ACC112 (cell line): ENCODE measurements around the gene SLCO4A1.

ENCODE experiments used
- H2AFZ ChIP-seq: fragments of 200-600 bp; sonication (generic); one replicate; pipeline ENCODE4 v1.6.0; 2017; ENCODE audit warnings: antibody characterized with exemption, low read length; ENCODE audit not compliant: unreplicated experiment
- H3K27ac ChIP-seq: fragments of 200-600 bp; sonication (generic); 2 replicates; pipeline ENCODE4 v1.5.1; 2014; ENCODE audit warnings: low read depth, mild to moderate bottlenecking, antibody characterized with exemption, low read length, moderate library complexity
- H3K27me3 ChIP-seq: fragments of 200-600 bp; sonication (generic); 2 replicates; pipeline ENCODE4 v1.6.1; 2014; ENCODE audit warnings: mild to moderate bottlenecking, antibody characterized with exemption, low read length, moderate library complexity, mixed read lengths; ENCODE audit not compliant: insufficient read depth
- H3K36me3 ChIP-seq: fragments of 200-600 bp; sonication (generic); 2 replicates; pipeline ENCODE4 v1.6.1; 2016; ENCODE audit warnings: mild to moderate bottlenecking, antibody characterized with exemption, low read length, moderate library complexity, mixed read lengths; ENCODE audit not compliant: insufficient read depth
- H3K4me1 ChIP-seq: fragments of 200-600 bp; sonication (generic); one replicate; pipeline ENCODE4 v1.6.1; 2016; ENCODE audit warnings: low read length, mixed read lengths; ENCODE audit not compliant: insufficient read depth, unreplicated experiment, control insufficient read depth
- H3K4me3 ChIP-seq: fragments of 200-600 bp; sonication (generic); 2 replicates; pipeline ENCODE4 v1.5.1; 2014; ENCODE audit warnings: mild to moderate bottlenecking, low read depth, low read length
- H3K79me2 ChIP-seq: fragments of 200-600 bp; sonication (generic); one replicate; pipeline ENCODE4 v1.6.0; 2016; ENCODE audit warnings: low read length; ENCODE audit not compliant: control insufficient read depth, unreplicated experiment, insufficient read depth

The SLCO4A1 gene

DNA sequence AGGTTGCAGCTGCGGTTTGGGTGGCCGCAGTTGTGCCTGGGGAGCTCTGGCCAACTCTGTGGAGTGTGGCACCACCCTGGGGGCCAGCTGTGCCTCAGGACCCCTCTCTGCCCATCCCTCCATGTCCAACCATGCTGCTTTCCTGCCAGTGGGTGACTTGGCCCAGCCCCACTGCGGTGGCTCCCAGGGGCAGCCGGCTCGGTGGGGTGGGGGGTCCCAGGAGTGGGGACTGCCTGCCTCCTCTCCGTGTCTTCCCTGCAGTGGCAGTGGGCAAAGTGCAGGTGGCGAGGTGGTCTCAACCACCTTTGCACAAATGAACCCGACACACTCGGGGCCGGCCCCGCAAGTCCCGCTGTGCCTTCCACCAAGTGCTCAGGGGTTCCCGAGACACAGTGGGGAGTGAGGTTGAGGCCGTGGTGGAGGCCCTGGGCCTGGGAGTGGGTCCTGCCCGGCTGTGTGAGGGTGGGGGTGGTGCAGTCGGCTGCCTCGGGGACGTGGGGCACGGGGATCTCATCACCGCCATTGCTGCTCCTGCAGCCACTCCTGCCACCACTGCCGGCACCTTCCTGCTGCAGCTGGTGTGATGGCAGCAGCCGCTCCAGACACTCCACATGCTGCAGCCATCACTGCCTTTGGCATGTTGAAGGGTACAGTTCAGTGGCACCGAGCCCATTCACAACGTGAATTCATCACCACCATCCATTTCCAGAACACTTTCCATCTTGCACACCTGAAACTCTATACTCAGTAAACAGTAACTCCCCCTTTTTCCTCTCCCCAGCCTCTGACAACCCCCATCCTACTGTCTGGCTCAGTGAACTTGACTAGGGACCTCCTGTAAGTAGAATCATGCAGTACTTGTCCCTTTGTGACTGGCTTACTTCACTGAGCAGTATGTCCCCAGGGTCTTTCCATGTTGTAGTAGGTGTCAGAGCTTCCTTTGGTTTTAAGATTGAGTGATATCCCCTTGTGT, 10.7 kb upstream of the SLCO4A1 start:
- Histone ChIP-seq H3K4me1 (no peaks in the 10 kb centered on the region), H3K36me3 (no peaks in the 10 kb centered on the region), H3K27ac (no peak overlapping the region), H3K4me3 (no peak overlapping the region), H3K79me2 (no peaks in the 10 kb centered on the region), H2AFZ (no peak overlapping the region), H3K27me3 (peaks cover 45% of the 10 kb centered on the region)

DNA sequence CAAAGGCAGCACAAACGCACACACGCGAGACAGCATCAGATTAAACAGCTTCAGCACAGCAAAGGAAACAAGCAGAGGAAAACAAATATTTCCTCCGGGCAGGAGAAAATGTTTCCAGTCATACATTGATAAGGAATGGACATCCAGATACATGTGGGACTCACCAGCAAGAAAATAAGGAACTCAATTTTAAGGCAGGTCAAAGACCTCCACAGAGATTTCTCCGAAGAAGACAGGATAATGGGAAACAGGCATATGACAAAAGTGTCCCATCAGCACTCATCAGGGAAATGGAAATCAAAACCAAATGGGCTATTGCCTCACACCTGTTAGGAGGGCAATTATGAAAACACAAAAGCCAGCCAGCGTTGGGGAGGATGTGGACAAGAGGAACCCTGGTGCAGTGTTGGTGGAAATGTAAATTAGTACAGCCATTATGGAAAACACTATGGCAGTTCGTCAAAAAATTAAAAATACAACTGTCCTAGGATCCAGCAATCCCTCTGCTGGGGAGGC, 9.7 kb upstream of the SLCO4A1 start:
- Histone ChIP-seq H3K36me3 (no peaks in the 10 kb centered on the region), H3K27me3 (peaks cover 46% of the 10 kb centered on the region), H3K79me2 (no peaks in the 10 kb centered on the region), H2AFZ (no peak overlapping the region), H3K27ac (no peak overlapping the region), H3K4me3 (no peak overlapping the region), H3K4me1 (no peaks in the 10 kb centered on the region)

DNA sequence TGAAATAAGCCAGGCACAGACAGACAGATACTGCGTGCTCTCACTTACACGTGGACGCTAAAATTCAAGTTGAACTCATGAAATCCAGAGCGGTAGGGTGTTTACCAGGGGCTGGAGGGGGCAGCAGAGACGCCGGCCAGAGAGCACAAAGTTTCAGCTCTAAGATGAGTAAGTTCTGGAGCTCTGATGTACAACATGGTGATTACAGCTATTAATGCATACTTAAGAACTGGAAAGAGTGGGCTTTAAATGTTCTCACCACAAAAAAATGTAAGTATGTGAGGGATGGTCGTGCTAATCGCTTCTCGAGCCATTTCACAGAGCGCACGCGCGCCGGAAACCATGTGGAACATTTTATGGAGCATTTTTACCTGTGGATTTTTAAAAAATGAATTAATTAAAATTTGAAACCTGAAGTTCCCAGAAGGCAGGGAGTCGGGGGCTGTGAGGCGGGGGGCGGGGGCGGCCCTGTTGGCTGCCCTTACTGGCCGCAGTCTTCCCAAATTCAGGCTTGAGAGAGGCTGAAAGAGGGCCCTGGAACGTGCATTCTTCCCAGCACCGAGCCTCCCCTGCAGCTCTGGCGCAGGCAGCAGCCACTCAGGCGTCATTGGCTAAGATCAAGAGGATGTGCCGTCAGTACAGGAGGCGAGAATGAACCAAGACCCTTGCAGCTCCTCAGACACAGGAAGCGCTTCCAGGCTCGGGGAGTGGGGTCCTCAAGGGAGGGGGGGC, 8.5 kb upstream of the SLCO4A1 start:
- H3K4me3 ChIP-seq = no peak overlapping the region
- H3K79me2 ChIP-seq = no peaks in the 10 kb centered on the region
- no peaks in the 10 kb centered on the region for H3K4me1 ChIP-seq
- H2AFZ ChIP-seq = no peak overlapping the region
- peaks cover 56% of the 10 kb centered on the region for H3K27me3 ChIP-seq
- H3K27ac ChIP-seq = no peak overlapping the region
- H3K36me3 ChIP-seq = no peaks in the 10 kb centered on the region

DNA sequence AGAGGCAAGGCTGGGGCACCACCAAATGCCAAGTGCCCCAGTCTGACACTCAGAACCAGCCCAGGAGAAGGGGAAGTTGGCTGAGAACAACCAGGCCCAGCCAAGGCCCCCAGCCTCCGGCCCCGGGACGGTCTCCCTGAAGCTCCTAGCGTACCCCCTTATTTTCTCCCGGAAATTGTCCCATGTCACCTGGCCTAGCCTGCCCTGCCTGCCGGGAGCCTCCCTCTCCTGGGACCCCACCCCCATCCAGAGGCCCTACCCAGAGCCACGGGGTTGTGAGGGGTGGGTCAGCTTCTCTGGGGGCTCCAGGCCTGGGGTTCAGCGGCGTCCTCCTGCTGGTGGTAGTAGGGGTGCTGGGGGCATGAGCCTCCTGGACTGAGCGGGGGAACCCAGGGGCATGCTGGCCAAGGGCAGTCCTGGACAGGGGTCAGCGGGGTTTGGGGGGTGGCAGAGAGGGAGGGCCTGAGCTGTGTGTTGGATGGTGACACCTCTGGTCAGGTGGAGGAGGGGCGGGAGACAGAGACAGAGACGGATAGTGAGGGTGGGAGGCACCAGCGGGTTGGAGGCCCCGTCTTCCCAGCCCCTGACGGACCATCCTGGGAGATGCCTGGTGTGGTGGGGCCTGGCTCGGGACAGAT, 7.9 kb upstream of the SLCO4A1 start:
- peaks cover 60% of the 10 kb centered on the region for H3K27me3 ChIP-seq
- no peaks in the 10 kb centered on the region for H3K36me3 ChIP-seq
- H2AFZ ChIP-seq = no peak overlapping the region
- no peak overlapping the region for H3K4me3 ChIP-seq
- no peak overlapping the region for H3K27ac ChIP-seq
- H3K79me2 ChIP-seq = no peaks in the 10 kb centered on the region
- H3K4me1 ChIP-seq = no peaks in the 10 kb centered on the region

DNA sequence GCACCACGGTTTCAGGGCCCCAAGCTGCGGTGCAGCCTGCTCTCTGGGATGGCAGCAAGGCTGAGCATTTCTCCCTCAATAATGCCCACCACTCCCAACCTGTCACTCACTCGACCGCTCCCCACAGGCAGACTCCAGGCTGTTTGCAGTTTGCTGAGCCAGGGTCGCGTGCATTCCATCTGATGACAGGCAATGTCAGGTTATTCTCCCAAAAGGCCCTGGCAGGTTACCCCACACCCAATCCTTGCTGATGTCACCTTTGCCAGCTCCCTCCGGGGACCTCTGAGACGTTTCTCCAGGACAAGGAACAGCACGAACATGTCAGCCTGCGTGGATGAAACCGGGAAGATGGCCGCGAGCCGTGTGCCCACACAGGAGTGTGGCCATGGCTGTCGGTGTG, 7.1 kb upstream of the SLCO4A1 start:
- Histone ChIP-seq H3K4me1 (no peaks in the 10 kb centered on the region), H3K36me3 (no peaks in the 10 kb centered on the region), H3K27me3 (peaks cover 64% of the 10 kb centered on the region), H3K79me2 (no peaks in the 10 kb centered on the region), H3K4me3 (no peak overlapping the region), H3K27ac (no peak overlapping the region), H2AFZ (no peak overlapping the region)

DNA sequence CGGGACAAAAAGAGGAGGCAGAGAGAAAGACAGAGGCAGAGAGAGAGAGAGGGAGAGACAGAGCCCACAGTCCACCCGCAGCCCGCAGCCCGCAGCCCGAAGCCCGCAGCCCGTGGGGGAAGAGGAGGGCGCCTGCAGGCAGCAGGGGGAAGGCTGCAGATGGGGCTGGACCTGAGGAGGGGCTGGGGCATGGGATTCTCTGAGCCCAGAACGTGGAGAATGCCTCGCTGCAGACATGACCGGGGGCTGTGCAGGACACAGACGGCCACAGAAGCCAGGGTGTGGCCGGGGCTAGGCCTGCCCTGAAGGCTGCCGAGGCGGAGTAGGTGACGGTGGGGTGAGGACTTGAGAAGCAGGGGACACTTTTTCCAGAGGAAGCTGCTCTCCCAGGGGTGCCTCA, 6.5 kb upstream of the SLCO4A1 start:
- no peak overlapping the region for H3K27ac ChIP-seq
- peaks cover 63% of the 10 kb centered on the region for H3K27me3 ChIP-seq

DNA sequence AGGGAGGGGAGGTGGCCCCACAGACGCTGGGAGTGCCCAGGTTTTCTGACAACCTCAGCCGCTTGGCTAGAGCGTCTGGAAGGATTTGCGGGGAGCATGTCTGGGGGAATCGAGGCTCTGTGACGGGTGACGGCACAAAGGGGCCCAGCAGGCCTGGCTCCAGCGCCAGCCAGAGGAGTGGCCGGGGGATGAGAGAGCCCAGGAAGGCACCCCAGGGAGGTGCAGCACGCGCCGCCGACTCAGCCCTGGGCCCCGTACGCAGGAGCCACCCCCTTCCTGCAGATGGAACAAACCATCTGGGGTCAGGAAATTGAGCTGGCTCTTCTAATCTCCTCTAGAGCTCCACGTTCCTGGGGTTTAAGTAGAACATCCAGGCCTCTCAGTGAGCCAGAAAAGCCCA, 5.9 kb upstream of the SLCO4A1 start:
- H3K27me3 ChIP-seq = peaks cover 67% of the 10 kb centered on the region
- H3K4me3 ChIP-seq = no peak overlapping the region

More for the DNA sequence above, 6.5 kb upstream of the SLCO4A1 start:
- H3K79me2 ChIP-seq = no peaks in the 10 kb centered on the region
- H2AFZ ChIP-seq = no peak overlapping the region
- no peaks in the 10 kb centered on the region for H3K36me3 ChIP-seq
- H3K4me3 ChIP-seq = no peak overlapping the region
- H3K4me1 ChIP-seq = no peaks in the 10 kb centered on the region

DNA sequence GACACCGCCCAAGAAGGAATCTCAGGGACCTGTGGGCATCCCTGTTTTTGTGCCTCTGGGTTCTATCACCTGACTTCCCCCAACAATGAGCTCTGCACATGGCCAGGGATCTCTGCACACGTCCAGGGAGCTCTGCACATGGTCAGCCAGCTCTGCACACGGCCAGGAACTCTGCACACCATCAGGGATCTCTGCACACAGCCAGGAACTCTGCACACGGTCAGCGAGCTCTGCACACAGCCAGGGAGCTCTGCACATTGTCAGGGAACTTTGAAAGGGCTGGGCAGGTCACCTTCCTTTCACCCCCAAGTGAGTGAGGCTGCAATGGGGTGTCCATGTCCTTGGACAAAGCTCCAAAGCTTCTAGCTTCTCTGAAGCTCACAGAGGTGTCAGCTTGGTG, 5.2 kb upstream of the SLCO4A1 start:
- Histone ChIP-seq H3K4me1 (no peaks in the 10 kb centered on the region), H3K36me3 (no peaks in the 10 kb centered on the region), H2AFZ (no peak overlapping the region), H3K4me3 (no peak overlapping the region), H3K27me3 (peaks cover 67% of the 10 kb centered on the region), H3K79me2 (no peaks in the 10 kb centered on the region), H3K27ac (no peak overlapping the region)

More for the DNA sequence above, 5.9 kb upstream of the SLCO4A1 start:
- H3K27ac ChIP-seq = no peak overlapping the region
- no peaks in the 10 kb centered on the region for H3K4me1 ChIP-seq
- no peaks in the 10 kb centered on the region for H3K79me2 ChIP-seq
- H2AFZ ChIP-seq = no peak overlapping the region
- H3K36me3 ChIP-seq = no peaks in the 10 kb centered on the region

DNA sequence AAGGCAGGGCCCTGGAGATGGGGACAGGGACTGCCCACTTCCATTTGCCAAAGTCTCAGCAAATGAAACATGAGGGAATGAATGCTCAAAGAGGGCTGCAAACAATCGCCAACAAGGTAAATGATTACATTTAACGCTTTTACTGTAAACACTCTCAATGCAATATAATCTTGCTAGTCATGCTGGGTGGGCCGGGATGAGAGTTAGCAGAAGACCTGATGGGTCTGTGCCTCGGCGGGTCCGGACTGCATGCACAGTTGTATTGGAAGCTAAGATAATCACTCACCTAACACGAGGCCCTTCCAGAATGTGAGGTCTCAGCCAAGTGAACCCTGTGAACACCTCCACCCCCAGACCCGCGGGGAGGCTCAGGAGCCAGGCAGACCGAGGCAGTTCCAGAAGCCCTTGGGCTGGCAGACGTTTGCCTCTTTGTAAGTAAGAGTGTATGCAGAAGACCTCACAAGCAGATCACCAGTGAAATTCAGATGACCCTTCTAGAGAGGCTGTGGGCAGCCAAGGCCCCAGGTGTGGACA, 4.7 kb upstream of the SLCO4A1 start:
- Histone ChIP-seq H3K79me2 (no peaks in the 10 kb centered on the region), H3K27me3 (peaks cover 65% of the 10 kb centered on the region), H3K36me3 (no peaks in the 10 kb centered on the region), H3K27ac (no peak overlapping the region), H3K4me3 (no peak overlapping the region), H3K4me1 (no peaks in the 10 kb centered on the region), H2AFZ (no peak overlapping the region)

DNA sequence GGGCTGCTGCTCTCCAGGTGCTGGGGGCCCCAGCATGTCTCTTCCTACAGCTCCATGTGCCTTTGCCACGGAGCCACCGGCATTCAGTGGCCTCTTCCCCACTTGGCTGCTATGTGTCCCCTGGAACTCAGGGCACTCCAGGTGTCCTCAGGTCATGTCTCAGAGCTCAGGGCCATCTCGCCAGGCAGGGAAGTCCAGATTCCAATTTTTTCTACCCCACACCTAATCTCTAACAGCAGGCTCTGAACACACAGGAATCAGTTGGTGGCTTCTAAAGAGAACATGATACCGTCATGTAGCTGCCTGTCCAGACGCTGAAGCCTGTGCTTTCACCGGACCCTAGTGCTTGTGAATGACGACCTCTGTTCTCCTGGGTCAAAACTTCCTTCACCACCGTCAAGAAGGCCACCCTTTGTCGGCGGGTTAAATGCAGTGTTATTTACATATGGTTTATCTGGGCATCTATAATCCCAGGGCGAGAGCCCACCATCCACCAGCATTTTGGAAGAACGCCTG, 4.2 kb upstream of the SLCO4A1 start:
- H2AFZ ChIP-seq = no peak overlapping the region
- H3K79me2 ChIP-seq = no peaks in the 10 kb centered on the region
- H3K27me3 ChIP-seq = peaks cover 65% of the 10 kb centered on the region
- no peak overlapping the region for H3K27ac ChIP-seq
- H3K4me1 ChIP-seq = no peaks in the 10 kb centered on the region
- H3K36me3 ChIP-seq = no peaks in the 10 kb centered on the region
- H3K4me3 ChIP-seq = no peak overlapping the region
